ENCODE measurements around the gene NRXN3. TPM values are rescaled to one million over a fixed set of nuclear protein-coding genes. Genes with fewer than 3 reads are reported as not detected.

The NRXN3 gene
- total RNA-seq, 1 donor from 2014 or later: 2.5 TPM

DNA sequence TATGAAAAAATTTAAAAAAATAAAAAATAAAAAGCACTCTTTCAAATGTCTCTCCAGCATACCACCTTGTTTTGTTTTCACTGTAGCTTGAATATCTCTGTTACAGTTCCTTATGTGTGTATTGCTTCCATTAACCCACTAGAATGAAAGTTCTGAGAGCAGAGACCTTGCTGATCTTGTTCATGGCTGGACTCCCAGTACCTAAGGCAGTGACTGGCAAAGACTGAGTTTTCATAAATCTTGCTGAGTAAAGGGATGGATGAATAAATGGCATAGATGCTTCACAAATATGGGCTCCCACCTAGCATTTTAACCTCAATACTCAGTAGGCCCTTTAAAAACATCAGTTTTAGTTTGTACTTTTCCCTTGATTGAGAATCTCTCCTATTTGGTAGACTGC lies 1125.2 kb downstream of the NRXN3 start:
- DNase-seq: no peak

DNA sequence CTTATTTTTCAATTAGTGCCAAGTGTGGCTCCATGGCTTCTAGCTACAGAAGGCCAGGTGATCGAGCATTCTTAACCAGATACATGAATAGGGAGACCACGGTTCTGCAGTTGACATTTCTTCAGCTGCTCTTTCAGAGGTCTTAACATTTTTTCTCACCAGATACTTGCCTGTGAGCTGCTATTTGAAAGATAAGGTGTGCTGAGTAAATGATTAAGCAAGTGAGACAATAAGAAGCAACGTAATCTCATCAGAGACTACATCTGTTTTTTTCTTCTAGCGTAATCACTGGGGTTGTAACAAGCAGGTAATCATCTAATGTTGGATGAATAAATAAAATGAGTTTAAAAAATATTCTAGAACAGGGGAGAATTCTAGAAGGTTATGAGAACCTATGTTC lies 1128.2 kb downstream of the NRXN3 start:
- DNase-seq: no peak

DNA sequence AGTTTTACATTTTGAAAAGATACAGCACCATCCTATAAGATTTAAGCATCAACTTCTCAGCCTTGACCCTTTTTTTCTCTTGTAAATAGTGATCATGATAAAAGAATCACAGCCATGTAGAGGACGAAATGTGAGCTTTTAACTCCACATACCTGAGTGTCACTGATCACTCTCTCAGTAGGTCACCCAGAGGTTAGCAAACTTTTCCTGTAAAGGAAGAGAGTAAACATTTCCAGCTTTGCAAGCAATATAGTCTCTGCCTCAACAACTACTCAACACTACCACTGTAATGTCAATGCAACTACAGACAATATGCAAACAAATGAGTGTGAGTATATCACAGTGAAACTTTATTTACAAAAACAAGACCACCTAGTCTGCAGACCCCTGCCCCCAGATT lies 1129.0 kb downstream of the NRXN3 start:
- no peak for DNase-seq

DNA sequence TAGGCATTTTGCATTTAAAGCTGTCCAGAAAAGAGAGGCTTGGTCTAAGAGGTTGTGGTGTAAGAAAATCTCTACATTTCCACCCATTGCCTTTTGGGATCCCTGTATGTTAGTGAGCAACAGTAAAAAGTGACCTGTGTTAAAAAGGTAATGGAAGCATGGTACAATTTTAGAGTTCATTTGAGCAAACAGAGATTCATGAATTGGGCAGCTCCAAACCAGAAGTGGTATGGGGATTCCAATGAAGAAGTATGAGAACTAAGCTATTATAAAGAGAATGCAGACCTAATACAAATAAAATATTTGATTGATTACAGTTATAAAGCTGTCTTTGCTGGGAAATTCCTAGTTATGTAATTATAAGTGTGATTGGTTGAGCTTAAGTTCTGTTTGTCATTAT lies 1134.1 kb downstream of the NRXN3 start:
- DNase-seq: no peak

DNA sequence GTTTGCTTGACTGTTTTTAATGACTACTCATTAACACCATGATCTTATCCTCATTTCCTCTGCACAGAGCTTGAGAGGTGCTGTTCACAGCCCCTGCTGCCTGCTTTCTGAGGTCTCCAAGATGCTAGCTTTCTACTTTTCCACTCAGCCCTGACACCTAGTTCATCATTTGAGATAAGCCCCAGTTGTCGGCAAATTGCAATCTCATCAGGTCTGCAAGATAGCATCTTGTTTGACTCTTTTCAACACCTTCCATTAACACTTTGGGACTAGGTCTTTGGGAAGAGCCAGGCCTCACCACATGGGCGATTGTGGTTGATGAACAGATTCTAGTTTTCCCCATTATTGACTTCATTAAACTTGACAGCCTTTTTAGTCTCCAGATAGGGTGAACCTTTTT lies 1136.4 kb downstream of the NRXN3 start:
- no peak for DNase-seq

DNA sequence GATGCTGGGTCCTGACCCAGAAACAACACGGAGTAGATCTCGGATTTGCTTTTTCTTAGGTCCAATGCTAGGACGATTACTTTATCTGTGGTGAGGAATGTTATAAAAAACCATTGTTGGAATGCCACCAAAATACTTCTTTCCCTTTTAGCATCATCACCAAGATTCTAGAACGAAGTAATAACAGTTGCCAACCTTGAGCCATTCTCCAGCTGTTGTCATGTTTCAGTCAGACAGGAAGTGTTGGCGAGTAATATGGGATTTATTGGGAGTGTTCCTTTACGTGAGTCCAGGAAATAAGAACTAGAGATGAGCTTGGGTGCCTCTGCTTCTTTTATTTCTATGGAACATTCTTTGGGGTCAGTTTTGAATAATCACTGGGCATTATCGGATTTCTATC lies 1148.2 kb downstream of the NRXN3 start:
- no peak for DNase-seq

DNA sequence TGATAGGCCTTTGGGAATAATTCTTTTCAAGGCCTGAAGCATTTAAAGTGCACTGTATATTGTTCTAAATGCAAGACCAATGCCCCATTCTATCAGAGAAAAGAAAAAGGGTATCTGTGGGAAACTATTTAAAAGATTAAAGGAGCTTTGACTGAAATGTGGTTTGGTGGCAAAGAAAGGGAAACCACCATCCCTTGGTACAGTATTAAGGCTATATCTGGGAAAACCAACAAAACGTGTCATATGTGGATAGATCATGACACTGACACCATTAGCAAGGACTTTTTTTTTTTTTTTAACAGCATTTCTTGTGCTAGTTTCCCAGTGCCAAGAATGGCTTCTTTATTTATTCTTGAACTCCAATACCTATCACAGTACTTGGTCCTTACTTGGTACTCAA lies 1150.4 kb downstream of the NRXN3 start:
- DNase-seq: no peak

DNA sequence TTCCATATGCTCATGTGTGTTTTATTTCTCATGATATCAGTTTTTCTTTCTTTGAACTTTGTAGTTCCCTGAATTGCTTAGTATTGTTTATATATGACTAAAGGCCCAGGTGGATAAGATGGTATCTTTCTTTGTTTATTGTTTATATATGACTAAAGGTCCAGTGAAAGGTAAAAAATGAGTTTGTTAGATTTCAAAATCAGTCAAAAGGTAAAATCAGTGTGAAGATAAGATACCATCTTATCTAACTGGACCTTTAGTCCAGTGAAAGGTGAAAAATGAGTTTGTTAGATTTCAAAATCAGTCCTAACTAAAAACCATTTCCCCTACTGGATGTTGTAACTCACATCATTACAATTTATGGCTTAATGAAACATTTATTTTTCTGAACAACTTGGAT lies 1150.9 kb downstream of the NRXN3 start:
- DNase-seq: no peak

DNA sequence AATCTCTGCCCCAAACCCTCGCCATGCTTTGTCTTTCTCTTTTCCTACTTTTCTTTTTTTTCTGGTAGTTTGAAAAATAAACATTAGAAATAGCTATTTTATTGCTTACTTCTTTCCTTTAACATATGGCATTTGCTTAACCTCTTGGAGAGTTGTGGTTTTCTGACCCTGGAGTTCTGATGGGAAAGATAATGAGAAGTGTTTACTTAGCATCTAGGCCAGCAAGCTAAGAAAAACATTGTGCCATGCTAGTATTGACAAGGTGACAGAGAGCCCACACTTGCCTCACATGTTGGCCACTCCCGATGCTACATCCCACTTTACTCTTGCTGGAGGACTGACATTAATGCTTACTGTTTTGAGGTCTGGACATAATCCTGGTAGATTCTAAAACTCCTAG lies 1154.9 kb downstream of the NRXN3 start:
- DNase-seq: no peak

DNA sequence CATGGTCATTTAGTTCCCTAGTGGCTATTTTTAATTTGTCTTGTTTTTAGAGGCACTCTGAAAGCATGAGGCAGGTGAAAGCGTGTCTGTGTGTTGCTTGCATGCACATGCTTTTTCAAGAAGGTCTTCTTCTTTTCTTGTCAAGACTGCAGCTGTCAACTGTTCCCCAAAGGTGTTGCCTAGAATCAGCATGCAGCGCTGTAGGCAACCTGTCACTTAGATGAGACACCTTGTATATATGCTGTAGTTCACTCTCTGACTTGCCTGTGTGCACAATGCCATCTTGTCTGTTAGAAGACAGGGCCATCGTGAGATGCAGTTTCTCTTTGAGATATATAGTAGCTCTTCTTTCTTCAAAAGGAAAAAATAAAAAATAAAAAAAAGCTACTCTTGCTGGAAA lies 1155.4 kb downstream of the NRXN3 start:
- no peak for DNase-seq

DNA sequence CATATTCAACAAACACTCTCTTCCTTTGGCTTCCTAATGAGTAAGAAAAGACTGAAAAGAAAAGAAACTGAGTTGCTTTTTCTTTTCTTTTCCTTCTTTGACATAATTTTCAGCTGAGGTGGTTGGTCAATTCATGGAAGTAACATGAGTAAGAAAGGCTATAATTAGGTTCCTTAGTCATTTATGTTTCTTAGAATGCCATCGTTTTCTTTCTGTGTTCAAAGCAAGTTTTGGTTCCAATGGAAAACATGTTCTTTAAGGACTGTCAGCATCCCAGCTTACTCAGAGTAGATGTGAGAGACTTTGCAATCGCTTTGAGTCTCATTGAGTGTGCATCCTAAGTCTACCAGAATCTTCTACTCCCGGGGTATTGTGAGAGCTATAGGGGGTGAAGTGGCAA lies 1158.7 kb downstream of the NRXN3 start:
- DNase-seq: no peak

DNA sequence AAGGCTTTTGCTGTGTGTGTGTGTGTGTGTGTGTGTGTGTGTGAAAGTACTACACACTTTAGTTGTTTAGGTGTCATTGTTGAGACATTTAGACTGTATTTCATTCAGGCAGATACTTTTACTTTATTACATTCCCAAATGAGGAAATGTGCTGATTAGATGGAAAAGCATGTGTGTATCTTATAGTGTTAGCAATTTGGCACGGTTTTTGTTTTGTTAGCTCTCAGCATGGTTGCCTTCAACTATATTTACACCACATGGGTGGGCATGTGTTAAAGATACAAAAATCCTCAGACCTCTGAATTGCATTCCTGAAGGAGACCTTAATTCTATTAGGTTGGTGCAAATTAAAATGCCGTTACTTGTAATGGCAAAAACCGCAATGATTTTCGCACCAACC lies 1161.7 kb downstream of the NRXN3 start:
- DNase-seq: no peak

DNA sequence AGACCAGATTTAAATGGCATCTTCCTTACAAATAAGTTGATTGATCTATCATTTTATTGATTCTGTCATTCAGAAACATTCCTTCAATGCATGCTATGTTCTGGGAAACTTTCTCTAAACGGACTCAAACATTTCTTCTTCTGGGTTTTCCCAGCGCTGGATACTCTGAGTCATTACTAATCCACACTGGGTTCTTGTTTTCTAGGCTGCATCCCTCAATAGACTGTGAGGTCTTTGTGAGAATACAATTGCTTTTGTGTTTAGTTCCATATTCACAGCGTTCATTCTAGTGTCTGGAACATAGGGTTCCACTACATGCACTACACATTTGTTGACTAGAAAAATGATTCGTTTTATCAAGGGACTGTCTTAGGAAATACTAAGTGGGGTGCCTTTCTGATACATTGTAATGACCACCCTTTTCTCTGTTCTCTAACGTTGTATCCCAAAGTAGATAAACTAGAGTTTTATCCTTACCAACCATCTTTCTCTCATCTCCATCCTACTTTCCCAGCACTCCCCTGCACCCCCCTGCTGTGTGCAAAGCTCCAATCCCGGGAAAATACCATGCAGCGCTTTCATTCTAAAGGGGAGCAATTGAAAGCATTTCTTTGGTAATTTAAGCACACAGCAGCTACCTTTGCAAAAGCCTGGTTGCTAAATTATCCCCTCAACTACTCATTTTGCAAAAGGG lies 1162.5 kb downstream of the NRXN3 start:
- DNase-seq: no peak

DNA sequence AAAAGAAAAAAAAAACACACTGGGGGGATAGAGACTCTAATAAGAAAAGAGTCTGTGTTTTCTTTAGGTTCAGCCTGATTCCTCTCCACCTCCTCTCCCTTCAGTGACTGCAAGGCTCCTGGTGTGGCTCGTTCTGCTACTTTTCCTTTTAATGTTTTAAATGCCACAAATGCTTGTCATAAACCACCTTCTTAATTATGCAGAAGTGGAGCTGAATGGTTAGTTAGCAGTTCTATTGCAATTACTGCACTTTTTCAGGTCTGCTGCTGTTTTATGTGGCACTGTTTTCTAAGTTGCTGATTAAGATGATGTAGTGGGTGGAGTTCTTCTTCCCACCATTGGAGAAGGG lies 1163.0 kb downstream of the NRXN3 start:
- DNase-seq: no peak

DNA sequence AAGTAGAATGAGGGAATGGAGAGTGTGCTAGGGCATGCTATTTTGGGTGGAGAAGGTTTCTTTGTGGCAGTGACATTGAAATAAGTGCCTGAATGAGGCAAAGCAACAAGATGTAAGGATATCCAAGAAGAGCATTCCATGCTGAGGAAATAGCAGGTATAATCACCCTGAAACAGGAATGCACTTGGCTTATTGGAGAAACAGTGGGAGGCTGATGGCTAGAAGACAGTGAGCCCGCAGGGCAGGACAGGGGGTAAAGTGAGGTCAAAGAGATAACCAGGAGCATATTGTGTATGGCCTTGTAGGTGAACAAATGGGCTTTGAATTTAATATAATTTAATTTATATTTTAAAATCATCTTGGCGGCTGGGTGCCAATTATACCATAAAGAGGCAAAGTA lies 1164.1 kb downstream of the NRXN3 start:
- DNase-seq: no peak

DNA sequence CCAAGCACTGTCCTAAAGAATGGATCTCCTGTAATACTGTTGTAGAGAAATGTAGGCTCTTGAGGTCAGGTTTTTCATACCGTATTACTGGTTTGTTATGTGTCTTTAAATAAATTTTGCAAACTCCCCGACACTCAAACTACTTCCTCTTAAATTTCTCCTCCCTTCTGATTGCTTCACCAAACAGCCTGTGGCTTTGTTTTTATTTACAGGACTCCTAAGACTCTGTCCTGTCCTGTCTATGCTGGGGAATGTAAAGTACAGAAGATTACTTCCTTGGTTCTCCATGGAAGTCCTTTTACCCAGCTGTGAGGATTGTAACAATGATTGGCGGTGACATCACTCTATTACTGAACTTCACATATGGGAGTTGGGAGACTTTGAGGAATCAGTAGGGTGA lies 1167.6 kb downstream of the NRXN3 start:
- no peak for DNase-seq

DNA sequence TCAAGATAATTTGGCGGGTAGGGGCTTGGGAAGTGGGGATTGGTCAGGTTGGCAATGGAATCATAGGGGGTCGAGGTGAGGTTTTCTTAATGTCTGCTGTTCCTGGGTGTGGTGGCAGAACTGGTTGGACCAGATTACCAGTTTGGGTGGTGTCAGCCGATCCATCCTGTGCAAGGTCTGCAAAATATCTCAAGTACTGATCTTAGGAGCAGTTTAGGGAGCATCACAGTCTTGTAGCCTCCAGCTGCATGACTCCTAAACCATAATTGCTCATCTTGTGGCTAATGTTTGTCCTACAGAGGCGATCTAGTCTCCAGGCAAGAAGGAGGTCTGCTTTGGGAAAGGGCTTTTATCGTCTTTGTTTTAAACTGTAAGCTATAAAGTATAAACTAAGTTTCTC lies 1172.8 kb downstream of the NRXN3 start:
- DNase-seq: no peak

DNA sequence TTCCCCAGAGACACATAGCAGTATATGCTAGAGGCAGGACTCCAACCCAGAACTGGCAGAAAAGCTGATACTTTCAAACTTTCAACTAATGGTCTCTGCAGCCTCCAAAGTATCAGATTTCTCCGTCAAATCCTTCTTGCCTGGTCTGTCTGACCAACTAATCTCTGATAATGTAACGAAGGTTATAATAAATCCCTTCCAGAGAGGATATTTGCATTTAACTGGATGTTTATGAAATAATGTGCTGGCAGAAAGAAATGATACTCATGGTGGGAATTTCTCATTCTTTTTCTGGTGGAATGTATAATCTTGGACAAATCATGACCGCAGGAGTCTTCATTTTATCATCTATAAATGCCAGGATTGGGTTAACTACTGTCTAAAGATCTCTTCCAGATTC lies 1180.8 kb downstream of the NRXN3 start:
- DNase-seq: no peak

DNA sequence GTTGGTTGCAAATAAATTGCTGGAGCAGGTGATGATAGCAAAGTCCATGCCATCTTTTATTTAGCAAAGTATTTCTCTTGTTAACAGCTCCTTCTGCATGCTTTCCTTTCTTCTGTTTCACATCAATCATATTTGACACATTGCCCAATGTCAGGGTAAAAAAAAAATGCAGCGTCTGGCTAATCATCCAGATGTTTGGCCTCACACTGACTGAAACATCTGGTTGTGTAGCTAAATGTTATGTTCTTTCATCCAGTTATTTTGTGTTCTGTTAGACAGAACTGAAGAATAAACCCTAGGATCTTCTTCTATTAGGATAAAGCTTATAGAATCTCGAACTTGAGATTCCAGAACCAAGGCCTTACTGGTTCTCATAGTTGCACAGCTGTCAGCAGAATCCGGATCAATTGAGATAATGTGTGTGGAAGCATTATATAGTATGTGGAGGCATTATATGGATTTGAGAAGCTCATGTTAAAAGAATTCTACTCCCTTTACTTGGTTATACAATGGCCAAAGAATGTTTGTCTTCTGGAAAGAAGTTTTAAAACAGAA lies 1182.0 kb downstream of the NRXN3 start:
- peak; percentile 53 for DNase-seq

DNA sequence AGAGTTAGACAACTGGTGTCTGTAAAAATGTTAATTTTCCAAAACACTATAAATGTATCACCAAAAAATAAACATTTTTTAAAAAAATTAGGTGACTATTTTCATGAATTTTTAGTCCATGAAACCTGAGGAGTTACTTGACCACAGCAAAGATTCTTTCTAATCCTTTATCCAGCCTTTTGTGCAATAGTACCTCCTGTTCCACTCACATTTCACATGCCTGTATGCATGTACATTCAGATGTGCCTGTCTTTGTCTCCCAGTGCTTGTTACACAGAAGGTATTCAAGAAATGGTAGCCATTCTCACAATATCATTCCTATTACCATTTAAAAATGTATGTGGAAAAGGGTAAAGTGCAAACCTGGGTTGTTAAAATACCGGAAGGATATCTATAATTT lies 1184.2 kb downstream of the NRXN3 start:
- DNase-seq: no peak

DNA sequence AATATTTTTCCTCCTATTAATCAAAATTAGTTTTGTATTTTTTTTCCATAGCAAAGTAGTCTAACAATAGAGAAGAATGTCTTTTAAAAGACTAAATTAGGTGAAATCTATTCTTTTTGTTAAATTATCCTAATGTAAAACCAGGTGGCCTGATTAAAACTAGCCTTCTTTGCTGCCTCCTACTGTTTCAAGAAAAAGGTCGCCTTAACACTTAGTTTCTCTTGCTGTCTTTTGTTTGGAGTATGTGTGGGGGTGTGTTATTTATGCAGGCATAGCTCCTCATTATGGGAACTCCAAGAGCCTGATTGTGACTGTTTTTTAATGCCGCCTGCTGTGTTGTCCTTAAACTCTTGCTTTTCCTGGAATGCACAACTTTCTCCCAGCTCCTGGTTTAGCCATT lies 1185.9 kb downstream of the NRXN3 start:
- no peak for DNase-seq

DNA sequence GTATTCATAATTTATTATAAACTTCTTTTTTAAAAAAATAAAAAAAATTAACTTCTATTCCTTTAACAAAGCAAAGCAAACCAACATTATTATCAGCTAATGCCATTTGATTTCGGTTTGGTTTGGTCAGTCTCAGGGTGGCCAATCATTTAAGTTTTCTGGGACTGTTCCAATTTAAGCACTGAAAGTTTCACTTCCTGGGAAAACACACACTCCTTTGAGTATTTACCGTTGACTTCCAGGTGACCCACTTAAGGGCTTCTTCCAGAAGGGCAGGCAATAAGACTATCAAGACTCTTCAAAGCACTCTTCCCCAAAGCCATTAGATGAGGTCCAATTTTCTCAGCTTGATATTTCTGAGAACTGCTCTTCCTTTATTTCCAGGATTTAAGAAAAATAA lies 1187.1 kb downstream of the NRXN3 start:
- DNase-seq: no peak

DNA sequence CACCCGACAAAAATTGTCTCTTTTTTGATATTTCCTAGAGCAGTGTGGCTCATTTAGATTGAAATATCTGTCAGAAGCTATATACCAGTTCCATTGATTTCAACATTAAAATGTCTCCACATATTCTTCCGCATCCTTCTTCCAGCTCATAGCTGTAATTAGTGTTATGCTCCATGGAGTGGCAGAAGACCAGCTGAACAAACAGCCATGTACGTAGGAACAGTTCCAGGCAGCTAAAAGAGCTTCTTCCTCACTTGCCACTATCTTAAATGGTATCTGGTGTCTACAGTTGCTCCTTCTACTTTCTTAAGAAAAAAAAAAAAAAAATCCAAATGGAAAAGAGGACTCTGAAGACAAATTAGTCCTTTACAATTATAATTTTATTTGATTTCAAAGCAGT lies 1193.1 kb downstream of the NRXN3 start:
- no peak for DNase-seq

DNA sequence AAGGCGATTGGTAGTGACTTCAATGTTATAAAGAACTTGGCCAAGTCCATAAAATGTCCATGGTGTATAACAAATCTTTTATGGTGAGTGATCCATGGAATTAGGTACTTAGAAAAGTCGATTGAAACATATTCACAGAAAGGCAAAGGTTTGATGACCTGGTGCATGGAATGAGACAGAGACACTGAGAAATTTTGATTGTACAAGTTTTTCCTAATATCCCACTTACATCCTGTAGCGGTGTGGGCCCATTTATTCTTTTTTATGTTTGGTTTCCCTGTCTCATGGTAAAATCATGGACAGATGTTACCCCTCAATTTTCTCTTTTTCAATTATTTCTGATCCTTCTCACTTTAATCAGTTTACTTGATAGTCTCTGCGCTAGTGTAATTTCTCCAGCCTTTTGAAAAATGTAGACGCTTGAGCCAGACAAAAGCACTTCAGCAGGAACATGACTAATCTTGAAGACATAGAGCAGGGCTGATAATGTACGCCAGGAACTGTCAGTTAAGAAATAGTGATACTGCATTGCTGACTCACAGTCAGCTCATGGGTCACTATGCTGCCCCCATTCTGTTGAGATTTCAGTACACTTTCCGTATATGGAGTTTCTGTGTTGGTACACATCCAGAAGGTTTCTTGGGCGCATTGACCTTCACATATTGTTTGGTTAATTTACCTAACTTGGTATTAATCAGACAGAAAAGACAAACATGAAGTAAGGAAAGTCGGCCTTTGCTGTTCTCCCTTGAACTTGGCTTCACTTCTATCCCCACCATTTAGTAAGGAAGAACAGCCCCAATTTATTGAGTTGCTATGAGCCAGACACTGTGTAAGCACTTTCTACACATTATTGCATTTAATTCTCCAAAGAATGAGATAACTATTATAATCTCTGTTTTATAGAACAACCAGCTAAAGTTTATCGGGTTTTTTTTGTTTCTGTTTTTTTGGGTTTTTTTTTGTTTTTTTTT lies 1199.5 kb downstream of the NRXN3 start:
- DNase-seq: no peak
